GM12801 (cell line): ENCODE data around the gene CTNNB1.

Source experiments
- TF ChIP-seq, protein P1 (sequence below): IDR thresholded peaks from one replicate; pipeline ENCODE4 v1.5.1; 2011; ENCODE audit warnings: control low read depth; ENCODE audit not compliant: insufficient read length; ENCODE audit errors: extremely low read depth

CTNNB1 gene

DNA sequence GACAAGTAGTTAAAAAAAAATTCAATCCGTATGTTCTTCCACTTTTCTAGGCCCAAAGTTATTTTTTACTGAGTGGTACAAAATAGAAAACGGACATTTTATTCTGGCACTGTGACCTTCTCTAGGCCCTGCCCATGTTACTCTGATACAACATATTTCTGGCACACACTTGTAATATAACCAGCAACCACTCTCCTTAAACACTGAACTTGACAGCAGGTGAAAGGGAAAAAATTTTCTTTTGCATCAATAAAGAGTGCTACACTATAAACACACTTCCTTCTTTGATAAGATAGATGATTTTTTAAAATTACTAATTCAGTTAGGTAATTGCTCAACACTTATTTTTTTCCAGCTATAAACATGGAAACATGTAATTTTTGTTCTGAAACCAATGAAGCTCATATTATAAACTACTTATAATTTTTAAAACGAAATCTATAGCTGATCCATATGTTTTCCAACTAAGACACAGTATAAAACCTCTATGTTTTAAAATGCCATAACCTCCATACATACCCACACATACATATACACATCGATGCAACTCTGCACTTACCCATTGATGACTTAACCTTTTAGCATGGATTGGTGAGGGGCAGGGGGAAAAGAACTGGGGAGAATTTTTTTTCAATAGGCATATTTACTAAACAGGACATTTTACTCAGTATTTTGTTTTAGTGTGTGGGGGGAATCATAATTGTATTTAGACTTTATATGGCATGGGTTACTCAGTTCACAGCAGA is 5.3 kb upstream of the CTNNB1 start:
- TF ChIP-seq, protein P1, sequence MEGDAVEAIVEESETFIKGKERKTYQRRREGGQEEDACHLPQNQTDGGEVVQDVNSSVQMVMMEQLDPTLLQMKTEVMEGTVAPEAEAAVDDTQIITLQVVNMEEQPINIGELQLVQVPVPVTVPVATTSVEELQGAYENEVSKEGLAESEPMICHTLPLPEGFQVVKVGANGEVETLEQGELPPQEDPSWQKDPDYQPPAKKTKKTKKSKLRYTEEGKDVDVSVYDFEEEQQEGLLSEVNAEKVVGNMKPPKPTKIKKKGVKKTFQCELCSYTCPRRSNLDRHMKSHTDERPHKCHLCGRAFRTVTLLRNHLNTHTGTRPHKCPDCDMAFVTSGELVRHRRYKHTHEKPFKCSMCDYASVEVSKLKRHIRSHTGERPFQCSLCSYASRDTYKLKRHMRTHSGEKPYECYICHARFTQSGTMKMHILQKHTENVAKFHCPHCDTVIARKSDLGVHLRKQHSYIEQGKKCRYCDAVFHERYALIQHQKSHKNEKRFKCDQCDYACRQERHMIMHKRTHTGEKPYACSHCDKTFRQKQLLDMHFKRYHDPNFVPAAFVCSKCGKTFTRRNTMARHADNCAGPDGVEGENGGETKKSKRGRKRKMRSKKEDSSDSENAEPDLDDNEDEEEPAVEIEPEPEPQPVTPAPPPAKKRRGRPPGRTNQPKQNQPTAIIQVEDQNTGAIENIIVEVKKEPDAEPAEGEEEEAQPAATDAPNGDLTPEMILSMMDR, result no peak

DNA sequence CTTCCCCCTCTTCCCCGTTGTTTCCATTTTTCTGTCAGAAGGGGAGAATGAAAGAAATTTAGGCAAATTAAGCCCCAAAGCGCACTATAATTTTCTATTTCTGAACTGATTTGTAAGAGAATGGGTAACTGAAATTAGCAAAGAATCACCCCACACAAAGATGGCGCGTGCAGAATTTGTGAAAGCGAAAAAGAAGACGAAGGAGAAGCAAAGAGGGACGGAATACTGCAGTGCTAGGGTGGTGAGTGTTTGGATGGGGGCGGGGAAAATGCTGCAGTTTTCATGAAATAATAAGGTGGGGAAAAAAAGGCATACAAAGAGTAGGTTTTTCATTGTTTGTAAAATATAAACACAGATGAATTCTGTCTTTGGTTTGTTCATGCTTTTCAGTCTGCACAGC is 4.6 kb upstream of the CTNNB1 start:
- TF ChIP-seq, protein P1, result no peak

DNA sequence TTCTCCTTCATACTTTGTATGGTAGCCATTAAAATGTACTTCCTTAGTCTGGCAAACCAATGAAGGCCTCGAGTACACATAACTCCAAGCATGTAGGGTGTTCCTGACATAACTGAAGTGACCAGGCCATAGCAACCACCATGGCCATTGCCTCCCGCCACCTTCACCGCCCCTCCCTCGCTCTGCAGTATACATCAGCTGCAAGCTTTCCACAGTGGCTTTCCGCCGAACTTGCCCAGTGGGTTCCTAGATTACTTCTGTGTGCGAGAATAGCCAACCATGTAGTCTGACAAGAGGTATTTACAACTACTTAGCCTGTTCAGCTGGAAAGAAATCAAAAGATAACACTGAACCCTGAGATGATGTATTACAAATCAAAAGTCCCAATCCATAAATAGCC is 3.4 kb upstream of the CTNNB1 start:
- TF ChIP-seq, protein P1, result no peak

DNA sequence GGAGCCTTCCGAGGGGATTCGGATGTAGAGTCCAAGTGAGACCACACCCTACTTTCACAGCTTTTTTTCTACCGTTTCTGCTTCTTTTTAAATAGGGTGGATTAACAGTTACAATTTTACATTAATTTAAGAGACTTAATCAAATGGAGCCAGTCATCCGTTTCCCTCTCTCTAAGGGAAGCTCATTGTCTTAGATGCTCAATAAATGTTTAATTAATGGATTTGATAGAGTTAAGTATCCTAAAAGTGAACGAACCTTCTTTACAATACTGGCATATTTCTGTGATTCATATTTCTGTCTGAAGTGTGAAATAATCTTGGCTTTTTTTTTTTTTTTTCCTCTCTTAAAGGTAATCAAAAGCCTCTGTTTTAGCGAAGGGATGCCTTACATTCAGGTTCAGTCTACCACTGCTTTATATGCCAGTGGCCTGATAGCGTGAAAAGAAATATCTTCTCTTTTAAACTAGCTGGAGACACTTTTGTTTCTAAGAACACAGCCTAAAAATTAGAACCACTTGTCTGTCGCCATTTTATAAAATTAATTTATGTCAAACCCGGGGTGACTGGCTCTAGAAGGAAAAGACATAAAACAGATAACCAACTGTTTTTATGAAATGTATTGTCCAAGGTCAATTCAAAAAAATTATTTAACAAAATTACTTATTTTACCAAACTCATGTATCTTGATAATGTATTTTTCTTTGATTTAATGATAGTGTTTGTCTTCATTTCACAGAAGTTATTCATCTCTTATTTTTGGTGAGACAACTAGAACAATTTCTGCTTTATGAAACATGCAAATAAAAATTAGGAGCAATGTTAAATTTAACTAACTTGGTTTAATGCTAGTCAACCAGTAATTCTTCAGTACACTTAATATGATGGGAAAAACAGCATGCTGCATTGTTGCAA is 2.5 kb upstream of the CTNNB1 start:
- TF ChIP-seq, protein P1, result no peak

DNA sequence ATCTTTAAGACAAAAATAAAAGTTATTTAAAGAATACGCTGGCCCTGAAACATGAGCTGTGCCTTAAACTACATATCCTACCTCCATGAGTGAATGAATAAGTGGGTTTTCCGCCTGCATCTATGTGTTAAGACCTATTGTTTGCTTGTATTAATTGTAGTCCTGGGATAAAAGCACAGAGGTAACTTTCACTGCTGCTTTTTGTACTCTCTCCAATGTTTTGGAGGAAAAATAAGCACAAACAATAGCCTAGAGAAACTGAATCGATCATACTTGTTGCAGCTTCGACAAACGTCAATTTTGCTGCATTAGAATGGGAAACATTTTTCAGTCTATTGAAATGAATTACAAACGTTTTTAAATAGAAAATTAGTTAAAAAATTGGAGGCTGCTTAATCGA is 1.3 kb upstream of the CTNNB1 start:
- TF ChIP-seq, protein P1, result no peak

DNA sequence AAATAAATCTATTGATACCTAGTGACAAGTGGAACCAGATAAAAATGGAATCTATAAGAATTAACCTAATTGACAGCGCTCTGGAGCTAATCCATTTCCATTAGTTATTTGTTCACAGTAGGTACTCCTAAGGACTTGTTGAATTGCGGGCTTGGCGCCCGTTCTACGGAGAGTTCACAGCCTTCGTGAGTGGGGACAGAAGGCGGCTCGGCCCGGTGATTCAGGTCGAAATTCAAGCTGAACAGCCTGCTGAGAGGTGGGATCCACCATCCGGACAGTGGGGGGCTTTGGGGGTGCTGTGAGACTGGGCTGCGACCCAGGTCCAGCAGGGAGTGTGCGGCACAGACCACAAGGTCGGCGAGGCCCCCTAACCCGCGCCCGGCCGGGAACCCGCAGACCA is 779 bp upstream of the CTNNB1 start:
- TF ChIP-seq, protein P1, result no peak

DNA sequence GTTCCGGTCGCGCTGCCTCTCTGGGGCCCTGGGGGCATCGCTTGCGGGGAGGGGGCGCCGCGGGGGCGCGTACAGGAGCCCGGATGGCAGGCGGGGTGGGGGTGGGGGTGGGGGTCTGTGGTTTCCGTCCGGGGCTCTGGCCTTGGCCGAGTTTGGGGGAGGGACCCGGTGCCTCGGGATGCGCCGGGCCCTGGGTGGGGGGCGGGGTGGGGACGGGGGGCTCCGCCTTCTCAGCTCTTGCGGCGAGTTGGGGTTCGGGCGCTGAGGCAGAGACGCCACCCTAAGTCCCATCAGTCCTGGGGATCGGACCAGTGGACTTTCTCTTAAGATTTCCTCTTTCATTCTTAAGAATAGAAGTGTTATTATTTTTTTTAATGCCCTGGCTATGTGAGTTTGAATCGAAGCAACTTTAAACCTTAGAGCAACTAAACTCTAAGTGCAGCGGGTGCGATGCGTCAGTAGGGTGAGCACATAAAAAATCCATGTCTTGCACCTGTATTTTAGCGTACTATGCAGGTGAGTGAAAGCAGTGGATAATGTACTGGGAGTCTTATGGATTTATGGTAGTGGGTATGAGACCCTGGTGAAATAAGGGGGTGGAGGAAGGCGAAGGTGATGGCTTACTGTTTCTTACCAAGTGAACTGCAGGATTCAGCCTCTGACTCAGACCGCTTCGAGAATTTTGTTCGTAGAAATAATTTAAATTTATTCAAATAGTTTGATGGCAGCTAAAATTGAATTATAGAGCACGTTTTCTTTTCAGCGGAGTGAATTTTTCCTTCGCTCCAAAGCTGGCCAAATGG is 762 bp downstream of the CTNNB1 start:
- TF ChIP-seq, protein P1, result no peak
